ENCODE measurements around the gene ZFR.
"Not testable (repeated sequence)": the region's sequence is repeated elsewhere in the genome, so short reads cannot be mapped to it uniquely, and the experiment has no call there.

The ZFR gene

GRCh38 chr5:32450952-32451351, 6.4 kb upstream of the ZFR start:
- DNase-seq (ENCODE audit: low read depth): no peak

DNA sequence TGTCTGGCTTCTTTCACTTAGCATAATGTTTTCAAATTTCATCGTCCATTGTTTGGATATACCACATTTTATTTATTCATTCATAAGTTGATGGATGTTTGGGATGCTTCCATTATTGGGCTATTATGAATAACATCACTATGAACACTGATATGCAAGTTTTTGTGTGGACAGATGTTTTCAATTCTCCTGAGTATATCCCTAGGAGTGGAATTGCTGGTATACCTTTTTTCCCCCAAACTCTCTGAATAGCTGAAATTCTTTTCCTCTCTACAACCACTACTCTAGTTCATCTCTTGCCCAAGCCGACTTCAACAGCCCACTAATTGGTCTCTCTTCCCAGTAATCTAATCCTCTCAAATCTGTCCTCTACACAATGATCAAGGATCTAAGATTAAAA, 4.7 kb upstream of the ZFR start:
- DNase-seq (ENCODE audit: low read depth): no peak

GRCh38 chr5:32446630-32447029, 2.1 kb upstream of the ZFR start:
- DNase-seq (ENCODE audit: low read depth): no peak

DNA sequence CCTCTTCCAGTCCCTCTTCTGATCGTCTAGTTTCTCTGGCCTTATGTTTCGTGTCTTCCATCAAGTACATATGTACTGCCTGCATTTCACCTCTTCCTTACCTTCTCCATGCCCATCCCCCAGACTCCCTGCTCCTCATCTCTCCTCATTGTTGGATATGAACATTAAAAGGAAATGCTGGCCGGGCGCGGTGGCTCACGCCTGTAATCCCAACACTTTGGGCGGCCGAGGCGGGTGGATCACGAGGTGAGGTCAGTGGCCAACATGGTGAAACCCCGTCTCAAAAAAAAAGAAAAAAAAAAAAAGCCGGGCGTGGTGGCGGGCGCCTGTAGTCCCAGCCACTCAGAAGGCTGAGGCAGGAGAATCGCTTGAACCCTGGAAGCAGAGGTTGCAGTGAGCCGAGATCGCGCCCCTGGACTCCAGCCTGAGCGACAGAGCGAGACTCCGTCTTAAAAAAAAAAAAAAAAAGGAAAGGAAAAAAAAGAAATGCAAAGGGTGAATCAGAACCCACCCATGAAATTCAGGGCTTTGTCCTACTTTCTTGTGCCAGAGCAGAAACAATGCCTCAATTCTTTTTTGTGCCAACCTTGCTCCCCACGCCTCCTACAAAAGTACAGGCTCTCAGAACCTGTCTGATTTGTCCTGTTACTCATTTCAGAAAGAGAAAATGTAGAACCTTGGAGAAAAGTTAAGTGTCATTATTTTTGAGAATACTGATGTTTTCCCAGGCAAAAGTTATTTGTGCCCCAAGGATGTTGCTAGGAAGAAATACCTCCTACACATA, 1.5 kb upstream of the ZFR start:
- no peak for DNase-seq (ENCODE audit: low read depth)

DNA sequence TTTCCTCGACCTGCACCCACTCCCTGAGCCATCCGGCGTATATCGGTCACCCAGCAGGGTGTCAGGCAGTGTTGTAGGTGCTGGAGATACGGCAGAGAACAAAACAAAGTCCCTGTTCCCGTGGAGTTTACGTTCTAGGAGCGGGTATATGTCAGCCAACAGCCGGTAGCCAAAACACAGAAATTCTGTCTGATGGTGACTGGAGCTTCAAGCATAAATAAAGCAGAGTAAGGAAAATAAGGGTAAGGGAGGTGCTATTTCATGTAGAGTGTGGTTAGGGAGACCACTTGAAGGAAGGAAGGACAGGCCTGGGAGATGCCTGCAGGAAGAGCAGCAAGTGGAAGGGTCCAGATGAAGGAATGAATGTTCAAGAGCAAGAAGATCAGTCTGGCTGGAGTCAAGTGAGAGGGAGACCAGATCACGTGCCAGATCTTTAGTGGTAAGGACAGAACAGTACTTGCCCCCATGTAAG, 783 bp upstream of the ZFR start:
- DNase-seq (ENCODE audit: low read depth): no peak

- DNase-seq (ENCODE audit: low read depth): peak; percentile 19
These were observed 754 bp downstream of the ZFR start for GRCh38 chr5:32443541-32444430.

GRCh38 chr5:32443145-32443540, 1.4 kb downstream of the ZFR start:
- DNase-seq (ENCODE audit: low read depth): no peak

DNA sequence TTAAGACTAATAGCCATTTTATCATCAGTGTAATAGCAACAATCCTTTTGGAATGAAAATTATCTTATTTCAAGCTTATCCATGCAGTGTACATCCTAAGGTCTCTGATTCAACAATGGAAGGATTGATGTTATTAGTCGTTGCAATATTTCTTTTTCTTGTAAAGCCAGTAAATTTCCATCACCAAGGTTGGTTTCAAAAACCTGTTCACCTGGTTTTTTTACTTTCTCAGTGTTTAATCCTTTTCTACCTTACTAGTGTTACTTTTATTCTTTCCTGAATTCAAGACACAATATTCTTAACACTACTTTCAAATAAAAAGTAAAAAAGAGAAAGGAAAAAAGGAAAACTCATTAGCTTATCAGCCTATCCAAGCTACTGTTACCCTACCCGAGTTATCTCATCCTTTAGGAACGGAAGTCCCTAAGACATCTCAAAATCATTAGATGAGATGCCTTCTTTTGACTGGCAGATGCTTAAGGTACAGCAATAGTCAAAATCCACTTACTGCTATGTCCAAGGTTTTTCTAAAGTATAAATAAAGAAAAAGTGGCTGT, 5.4 kb downstream of the ZFR start:
- DNase-seq (ENCODE audit: low read depth): no peak

DNA sequence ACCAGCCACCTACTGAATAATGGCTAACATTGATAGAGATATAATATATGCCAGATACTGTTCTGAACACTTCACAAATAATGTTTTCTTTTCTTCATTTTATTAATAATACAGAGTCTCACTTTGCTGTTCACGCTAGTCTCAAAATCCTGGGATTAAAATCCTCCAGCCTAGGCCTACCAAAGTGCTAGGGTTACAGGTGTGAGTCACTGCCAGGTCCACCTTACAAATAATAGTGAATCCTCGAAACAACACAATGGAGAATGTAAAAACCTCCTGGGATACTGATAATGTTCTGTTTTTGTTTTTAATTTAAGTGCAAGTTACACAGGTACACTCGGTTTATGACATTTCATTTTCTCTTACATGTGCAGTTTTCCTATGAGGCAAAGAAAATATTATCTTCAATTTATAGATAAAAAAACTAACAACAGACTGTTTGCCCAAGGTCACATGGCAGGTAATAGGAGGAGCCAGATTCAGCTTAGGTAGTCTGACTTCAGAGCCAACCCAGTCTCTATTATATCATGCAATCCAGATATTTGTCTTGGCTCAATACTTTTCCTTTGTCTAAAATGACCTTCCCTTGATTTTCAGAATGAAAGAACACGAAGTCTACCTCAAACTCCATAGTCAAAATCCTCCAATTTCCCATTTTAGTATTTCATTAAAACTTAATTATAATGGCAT, 7.8 kb downstream of the ZFR start:
- DNase-seq (ENCODE audit: low read depth): no peak

DNA sequence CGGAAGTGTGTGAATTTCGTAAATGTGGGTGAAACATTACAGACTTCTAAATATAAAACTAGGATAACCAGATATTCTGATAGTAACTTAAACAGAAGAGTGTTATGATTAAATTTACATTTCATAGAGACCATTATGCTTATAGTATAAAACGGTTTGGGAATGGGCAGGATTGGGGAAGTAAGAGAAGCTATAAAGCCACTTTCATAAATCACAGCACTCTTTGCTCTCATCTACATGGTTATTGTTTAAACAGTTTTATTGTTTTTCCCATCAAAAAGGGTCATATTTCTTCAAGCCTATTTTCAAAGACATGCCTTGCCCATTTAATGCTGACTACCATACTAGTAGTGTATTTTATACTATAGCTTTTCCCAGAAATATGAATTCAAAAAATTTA, 9.2 kb downstream of the ZFR start:
- DNase-seq (ENCODE audit: low read depth): no peak

DNA sequence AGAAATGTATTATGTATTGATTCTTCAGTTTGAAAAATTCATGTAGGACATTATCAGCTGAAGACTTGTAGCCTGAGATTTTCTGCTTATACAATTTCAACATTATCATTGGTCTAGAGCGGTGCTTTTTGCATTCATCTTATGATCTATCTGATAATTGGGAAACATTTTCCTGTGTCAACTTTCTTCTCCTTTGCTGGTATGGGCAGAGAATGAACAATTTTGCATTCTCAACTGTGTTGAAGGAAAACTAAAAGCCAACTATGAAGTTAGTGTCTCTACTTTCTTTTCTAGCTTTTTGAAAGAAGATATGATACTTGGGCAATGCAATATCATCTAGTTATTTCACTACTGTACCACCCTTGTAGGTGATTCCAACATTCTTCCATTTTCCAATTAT, 10.3 kb downstream of the ZFR start:
- DNase-seq (ENCODE audit: low read depth): no peak

GRCh38 chr5:32432633-32433032, 11.9 kb downstream of the ZFR start:
- DNase-seq (ENCODE audit: low read depth): no peak

DNA sequence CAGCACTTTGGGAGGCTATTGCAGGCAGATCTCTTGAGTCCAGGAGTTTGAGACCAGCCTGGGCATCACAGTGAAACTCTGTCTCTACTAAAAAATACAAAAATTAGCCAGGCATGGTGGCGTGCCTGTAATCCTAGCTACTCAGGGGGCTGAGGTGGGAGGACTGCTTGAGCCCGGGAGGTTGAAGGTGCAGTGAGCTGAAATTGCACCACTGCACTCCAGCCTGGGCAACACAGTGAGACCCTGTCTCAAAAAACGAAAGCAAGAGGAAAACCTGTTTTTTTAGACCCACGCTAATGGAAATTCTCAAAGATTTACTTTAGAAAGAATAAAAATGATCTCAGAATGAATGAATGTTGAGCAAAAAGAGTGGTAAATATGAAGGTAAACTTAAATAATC, 13.7 kb downstream of the ZFR start:
- DNase-seq (ENCODE audit: low read depth): not testable (repeated sequence)

DNA sequence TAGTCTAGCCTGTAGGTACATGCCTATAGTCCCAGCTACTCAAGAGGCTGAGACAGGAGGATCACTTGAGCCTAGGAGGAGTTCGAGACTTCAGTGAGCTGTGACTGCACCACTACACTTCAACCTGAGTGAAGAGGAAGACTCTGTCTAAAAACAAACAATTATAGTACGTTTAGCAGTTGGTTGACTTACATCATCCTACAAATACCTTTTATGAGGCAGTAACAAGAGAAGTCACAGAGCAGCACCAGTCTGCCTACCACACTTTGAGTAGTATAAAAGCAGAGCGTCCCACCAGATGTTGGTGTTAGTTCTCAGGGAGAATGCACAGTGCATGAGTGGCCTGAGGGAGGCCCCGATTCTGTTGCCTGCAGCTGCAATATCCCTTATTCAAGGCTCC, 16.1 kb downstream of the ZFR start:
- DNase-seq (ENCODE audit: low read depth): no peak

DNA sequence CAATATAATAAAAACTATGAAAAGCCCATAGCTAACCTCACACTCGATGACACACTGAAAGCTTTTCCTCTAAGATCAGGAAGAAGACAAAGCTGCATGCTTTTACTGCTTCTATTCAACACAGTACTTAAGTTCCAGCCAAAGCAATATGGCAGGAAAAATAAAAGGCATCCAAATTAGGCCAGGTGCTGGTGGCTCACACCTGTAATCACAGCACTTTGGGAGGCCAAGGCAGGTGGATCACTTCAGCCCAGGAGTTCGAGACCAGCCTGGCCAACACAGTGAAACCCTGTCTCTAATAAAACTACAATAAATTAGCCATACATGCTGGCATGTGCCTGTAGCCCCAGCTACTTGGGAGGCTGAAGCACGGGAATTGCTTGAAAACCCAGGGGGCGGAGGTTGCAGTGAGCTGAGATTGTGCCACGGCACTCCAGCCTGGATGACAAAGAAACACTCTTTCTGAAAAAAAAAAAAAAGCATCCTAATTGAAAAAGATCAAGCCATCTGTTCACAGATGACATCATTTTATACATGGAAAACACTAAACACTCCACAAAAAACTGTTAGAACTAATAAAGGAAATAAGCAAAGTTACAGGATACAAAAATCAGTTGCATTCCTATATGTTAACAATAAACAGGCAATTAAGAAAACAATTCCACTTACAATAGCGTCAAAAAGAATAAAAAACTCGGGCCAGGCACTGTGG, 17.9 kb downstream of the ZFR start:
- no peak for DNase-seq (ENCODE audit: low read depth)

DNA sequence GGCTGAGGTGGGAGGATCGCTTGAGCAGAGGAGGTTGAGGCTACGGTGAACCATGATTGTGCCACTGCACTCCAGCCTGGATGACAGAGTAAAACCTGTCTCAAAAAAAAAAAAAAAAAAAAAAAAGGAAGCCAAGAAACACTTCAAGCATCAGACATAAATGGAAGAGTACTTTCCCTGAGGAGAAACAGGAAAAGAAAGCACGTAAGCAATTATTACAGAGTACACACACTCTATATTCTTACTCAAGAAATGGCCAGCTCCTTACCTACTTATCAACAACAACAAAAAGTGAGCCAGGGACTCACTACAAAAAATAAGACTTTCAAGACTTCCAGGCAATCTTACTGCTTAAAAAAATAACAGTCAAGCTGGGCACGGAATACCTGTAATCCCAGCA, 21.8 kb downstream of the ZFR start:
- no peak for DNase-seq (ENCODE audit: low read depth)

DNA sequence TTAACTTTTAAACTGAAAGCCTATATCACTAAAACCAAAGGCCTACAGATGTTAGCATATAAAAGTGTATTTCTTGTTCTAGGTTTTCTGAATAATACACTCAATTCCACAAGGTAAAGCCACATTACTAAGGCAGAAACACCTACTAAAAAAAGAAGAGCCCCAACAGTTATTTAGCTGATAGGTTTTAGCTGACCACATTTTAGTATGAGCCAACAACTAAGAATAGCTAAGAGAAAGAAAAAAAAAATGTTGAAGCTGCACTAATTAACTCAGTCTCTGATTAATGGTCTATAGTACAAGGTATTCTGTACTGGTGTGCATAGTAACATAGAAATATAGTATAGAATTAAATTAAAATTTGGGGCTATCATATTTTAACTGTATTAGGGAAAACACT, 23.5 kb downstream of the ZFR start:
- DNase-seq (ENCODE audit: low read depth): no peak

- no peak for DNase-seq (ENCODE audit: low read depth)
These were observed 24.0 kb downstream of the ZFR start for GRCh38 chr5:32420506-32420905.

DNA sequence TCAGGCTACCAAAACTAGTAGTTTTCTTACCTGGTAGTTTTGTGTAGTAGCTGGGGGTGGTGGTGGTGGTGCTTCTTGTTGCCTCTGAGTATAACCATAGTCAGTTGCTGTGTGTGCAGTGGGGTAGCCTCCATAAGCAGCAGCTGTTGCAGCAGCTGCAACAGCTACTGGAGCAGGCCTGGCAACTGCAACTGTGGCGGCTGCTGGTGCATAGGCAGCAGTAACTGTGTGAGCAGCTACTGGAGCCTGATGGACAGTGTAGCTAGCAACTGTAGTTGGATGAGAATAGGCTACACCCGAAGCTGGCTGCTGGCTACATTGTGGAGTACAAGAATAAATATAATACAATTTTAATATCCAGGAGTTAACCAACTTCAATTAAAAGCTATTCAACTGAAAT, 24.7 kb downstream of the ZFR start:
- DNase-seq (ENCODE audit: low read depth): no peak

DNA sequence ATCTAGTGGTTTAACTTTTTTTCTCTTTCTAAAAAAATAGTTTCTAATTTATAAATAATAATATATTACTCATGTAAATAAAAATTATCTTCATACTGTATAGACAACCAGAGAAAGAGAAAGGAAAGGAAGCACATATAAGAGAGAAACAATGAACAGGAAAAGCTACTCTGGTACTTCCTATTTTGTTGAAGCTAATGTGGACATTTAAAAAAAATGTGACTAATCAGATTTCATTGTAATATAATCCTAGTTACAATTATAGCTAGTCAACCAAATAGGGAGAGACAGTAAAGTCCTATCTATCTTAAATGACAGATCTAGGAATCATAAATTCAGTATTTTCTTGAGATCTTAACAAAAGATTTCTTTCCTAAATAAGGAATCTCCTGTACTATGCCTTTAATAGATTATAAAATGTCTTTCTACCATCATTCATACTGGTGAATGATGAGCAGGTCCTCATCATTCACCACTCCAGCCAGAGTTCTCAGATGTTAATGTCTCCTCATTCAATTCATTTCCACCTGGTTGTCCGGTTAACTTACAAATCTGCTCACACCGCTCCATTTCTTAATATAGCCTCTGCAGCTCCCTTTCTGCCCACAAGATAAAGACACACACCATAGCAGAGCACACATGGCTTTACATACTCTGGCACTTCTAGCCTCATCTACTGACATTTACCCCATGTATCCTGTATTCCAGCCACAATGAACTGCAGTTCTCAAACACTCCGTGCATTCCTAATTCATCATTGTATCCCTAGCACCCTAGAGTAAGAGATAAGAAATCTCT, 30.9 kb downstream of the ZFR start:
- no peak for DNase-seq (ENCODE audit: low read depth)

GRCh38 chr5:32410630-32411029, 33.9 kb downstream of the ZFR start:
- DNase-seq (ENCODE audit: low read depth): no peak

Data from stimulated activated CD8-positive, alpha-beta memory T cell treated with anti-CD3 and anti-CD28 coated beads, Interleukin-12 subunit alpha, Interleukin-12 subunit beta, amount 100 ng/mL, for 1 hour (primary cell).